Keratinocyte (primary cell): Measurements from ENCODE around the gene CLTC. TPM values are rescaled to one million over a fixed set of nuclear protein-coding genes. Genes with fewer than 3 reads are reported as not detected.

Experiments
- DNase-seq: peaks from one replicate; pipeline ENCODE4 v3.0.0-alpha.2; 2011; ENCODE audit warnings: low read depth, missing footprints, low spot score
- FAIRE-seq: peaks from 2 replicates; lab custom pipeline; 2011; peaks lifted over from hg19 to GRCh38; lab: Jason Lieb, UNC
- H2AFZ ChIP-seq: 2 replicates; pipeline ENCODE4 v1.6.0; 2012; ENCODE audit warnings: low read length, control low read depth, inconsistent platforms; ENCODE audit not compliant: control insufficient read depth
- H3K27ac ChIP-seq: 2 replicates; pipeline ENCODE4 v1.5.1; 2011; ENCODE audit warnings: low read length; ENCODE audit not compliant: control insufficient read depth, insufficient read depth
- H3K27me3 ChIP-seq: 3 replicates; pipeline ENCODE4 v1.6.0; 2011; ENCODE audit warnings: low read length; ENCODE audit not compliant: control insufficient read depth, insufficient read depth; ENCODE audit errors: extremely low read depth
- H3K36me3 ChIP-seq, 2 experiments: 2 replicates in 1 of 2; 3 replicates in 1 of 2; pipeline ENCODE4 v1.5.1; 2011; ENCODE audit warnings: low read length in 2 of 2, mild to moderate bottlenecking in 1 of 2; ENCODE audit not compliant: control insufficient read depth in 2 of 2, insufficient read depth in 2 of 2; ENCODE audit errors: extremely low read depth in 1 of 2
- H3K4me1 ChIP-seq: 3 replicates; pipeline ENCODE4 v1.5.1; 2011; ENCODE audit warnings: low read length; ENCODE audit not compliant: control insufficient read depth, insufficient read depth; ENCODE audit errors: extremely low read depth
- H3K4me2 ChIP-seq: 3 replicates; pipeline ENCODE4 v1.6.0; 2011; ENCODE audit warnings: low read depth, low read length; ENCODE audit not compliant: control insufficient read depth, insufficient read depth; ENCODE audit errors: extremely low read depth
- H3K4me3 ChIP-seq, 3 experiments: fragments of 200-600 bp in 1 of 3; sonication (generic) in 1 of 3; 2 replicates in 2 of 3; 3 replicates in 1 of 3; pipeline ENCODE4 v1.5.1; 2011 to 2016; ENCODE audit warnings: low read length in 3 of 3, mild to moderate bottlenecking in 3 of 3, control low read depth in 2 of 3, inconsistent platforms in 1 of 3, low read depth in 1 of 3, mixed read lengths in 1 of 3, mixed run types in 1 of 3, moderate library complexity in 1 of 3; ENCODE audit not compliant: control insufficient read depth in 2 of 3, insufficient read depth in 2 of 3; ENCODE audit errors: extremely low read depth in 1 of 3
- H3K79me2 ChIP-seq: 2 replicates; pipeline ENCODE4 v1.6.0; 2012; ENCODE audit warnings: low read length; ENCODE audit not compliant: control insufficient read depth, insufficient read depth
- H3K9ac ChIP-seq: 3 replicates; pipeline ENCODE4 v1.6.0; 2011; ENCODE audit warnings: low read length; ENCODE audit not compliant: control insufficient read depth, insufficient read depth; ENCODE audit errors: extremely low read depth
- H3K9me1 ChIP-seq: 3 replicates; pipeline ENCODE4 v1.6.0; 2011; ENCODE audit warnings: low read length; ENCODE audit not compliant: control insufficient read depth, insufficient read depth; ENCODE audit errors: extremely low read depth
- H3K9me3 ChIP-seq: 2 replicates; pipeline ENCODE4 v1.5.1; 2012; ENCODE audit warnings: low read depth, low read length; ENCODE audit not compliant: control insufficient read depth
- H4K20me1 ChIP-seq: 3 replicates; pipeline ENCODE4 v1.6.0; 2011; ENCODE audit warnings: low read length; ENCODE audit not compliant: control insufficient read depth, insufficient read depth; ENCODE audit errors: extremely low read depth
- EZH2 ChIP-seq: IDR thresholded peaks from one replicate; pipeline ENCODE4 v1.6.1; 2012; ENCODE audit warnings: inconsistent platforms, mild to moderate bottlenecking, low read length, moderate library complexity
- dilution Hi-C: fragments of 300-500 bp; cut with MboI; formaldehyde crosslinking; loops from one replicate; pipeline ENCODE4 v1.7.0; 2020; ENCODE audit warnings: low sequenced_read_pairs; ENCODE audit not compliant: extremely low pct_ligation_motif_present
- polyA plus RNA-seq, 5 experiments: library from polyadenylated mRNA; depleted of rRNA in 3 of 5; stranded (reverse) in 3 of 5; stranded (forward) in 1 of 5; unstranded in 1 of 5; fragments of >200 nt; gene quantifications; 1 replicate in 1 of 5; 2 replicates in 3 of 5; 3 replicates in 1 of 5; pipeline versions ENCODE4 v1.2.1 to v1.2.3, GENCODE V29; 2011 to 2012; ENCODE audit warnings: missing spikeins in 2 of 5, low read depth in 1 of 5, low replicate concordance in 1 of 5
- TF ChIP-seq, protein P1 (sequence below), 3 experiments: IDR thresholded peaks in 1 of 3; conservative IDR thresholded peaks in 1 of 3; optimal IDR thresholded peaks in 1 of 3; 2 replicates in 2 of 3; 3 replicates in 1 of 3; pipeline versions ENCODE3 to v1.5.1; 2011; ENCODE audit warnings: low read length in 3 of 3, mild to moderate bottlenecking in 3 of 3, moderate library complexity in 2 of 3, control low read depth in 1 of 3, inconsistent platforms in 1 of 3; ENCODE audit not compliant: insufficient read depth in 2 of 3; ENCODE audit errors: extremely low read depth in 1 of 3

Gene CLTC
- polyA plus RNA-seq, 1 donor (not counting 4 experiments of a cell fraction or from before 2014, with no cell fraction given): 209 TPM

- H3K79me2 ChIP-seq: peaks cover 10% of the 10 kb centered on the region
- no peak for FAIRE-seq
These were observed 114.5 kb downstream of the CLTC start for GRCh38 chr17:59734226-59734625.

DNA sequence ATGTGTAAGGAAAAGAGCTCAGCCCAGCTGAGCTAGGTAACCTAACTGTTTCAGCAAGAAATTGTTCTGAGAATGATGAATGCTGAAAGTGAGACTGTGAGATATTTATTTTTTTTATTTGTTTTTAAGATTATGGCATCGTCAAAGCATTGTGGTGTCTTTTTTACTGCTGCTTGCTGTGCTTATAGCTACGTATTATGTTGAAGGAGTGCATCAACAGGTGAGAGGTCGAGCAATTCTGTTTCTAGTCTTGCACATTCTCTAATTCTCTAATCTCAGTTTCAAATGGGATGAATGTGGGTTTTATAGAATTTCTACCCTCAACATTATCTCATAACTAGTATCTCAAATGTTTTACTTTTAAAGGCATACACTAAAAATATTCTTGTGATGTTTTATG lies 117.6 kb downstream of the CLTC start:
- H4K20me1 ChIP-seq: no peaks in the 10 kb centered on the region
- no peaks in the 10 kb centered on the region for H3K27me3 ChIP-seq
- H3K9me3 ChIP-seq: no peaks in the 10 kb centered on the region
- no peak overlapping the region for H3K27ac ChIP-seq
- no peak for DNase-seq
- dilution Hi-C loops: no loop called here
- no peaks in the 10 kb centered on the region for H3K9me1 ChIP-seq
- TF ChIP-seq, protein P1, sequence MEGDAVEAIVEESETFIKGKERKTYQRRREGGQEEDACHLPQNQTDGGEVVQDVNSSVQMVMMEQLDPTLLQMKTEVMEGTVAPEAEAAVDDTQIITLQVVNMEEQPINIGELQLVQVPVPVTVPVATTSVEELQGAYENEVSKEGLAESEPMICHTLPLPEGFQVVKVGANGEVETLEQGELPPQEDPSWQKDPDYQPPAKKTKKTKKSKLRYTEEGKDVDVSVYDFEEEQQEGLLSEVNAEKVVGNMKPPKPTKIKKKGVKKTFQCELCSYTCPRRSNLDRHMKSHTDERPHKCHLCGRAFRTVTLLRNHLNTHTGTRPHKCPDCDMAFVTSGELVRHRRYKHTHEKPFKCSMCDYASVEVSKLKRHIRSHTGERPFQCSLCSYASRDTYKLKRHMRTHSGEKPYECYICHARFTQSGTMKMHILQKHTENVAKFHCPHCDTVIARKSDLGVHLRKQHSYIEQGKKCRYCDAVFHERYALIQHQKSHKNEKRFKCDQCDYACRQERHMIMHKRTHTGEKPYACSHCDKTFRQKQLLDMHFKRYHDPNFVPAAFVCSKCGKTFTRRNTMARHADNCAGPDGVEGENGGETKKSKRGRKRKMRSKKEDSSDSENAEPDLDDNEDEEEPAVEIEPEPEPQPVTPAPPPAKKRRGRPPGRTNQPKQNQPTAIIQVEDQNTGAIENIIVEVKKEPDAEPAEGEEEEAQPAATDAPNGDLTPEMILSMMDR (optimal IDR thresholded peaks at IDR 0.05 in 1 of 3, IDR thresholded peaks at IDR 0.05 in 1 of 3, conservative IDR thresholded peaks at IDR 0.05 in 1 of 3; ENCODE audit: extremely low read depth in 1 of 3, insufficient read depth in 2 of 3, low read length in 3 of 3): no peak
- no peak for TF ChIP-seq EZH2
- no peak overlapping the region for H3K9ac ChIP-seq
- H2AFZ ChIP-seq: no peak overlapping the region
- peaks cover 3 to 7% of the 10 kb centered on the region in 2 experiments for H3K36me3 ChIP-seq
- H3K4me2 ChIP-seq: no peak overlapping the region
- H3K79me2 ChIP-seq: no peaks in the 10 kb centered on the region
- no peak for FAIRE-seq
- no peaks in the 10 kb centered on the region for H3K4me1 ChIP-seq
- H3K4me3 ChIP-seq: no peak overlapping the region

More at GRCh38 chr17:59734226-59734625, 114.5 kb downstream of the CLTC start:
- Histone ChIP-seq H3K4me2 (no peak overlapping the region), H3K27me3 (no peaks in the 10 kb centered on the region), H2AFZ (no peak overlapping the region), H4K20me1 (no peaks in the 10 kb centered on the region), H3K9ac (no peak overlapping the region), H3K4me1 (no peaks in the 10 kb centered on the region), H3K9me3 (no peaks in the 10 kb centered on the region), H3K9me1 (no peaks in the 10 kb centered on the region), H3K27ac (no peak overlapping the region), H3K4me3 (no peak overlapping the region), H3K36me3 (peaks cover 3 to 7% of the 10 kb centered on the region in 2 experiments)
- no peak for DNase-seq
- no peak for TF ChIP-seq EZH2
- TF ChIP-seq, protein P1 (optimal IDR thresholded peaks at IDR 0.05 in 1 of 3, IDR thresholded peaks at IDR 0.05 in 1 of 3, conservative IDR thresholded peaks at IDR 0.05 in 1 of 3; ENCODE audit: extremely low read depth in 1 of 3, insufficient read depth in 2 of 3, low read length in 3 of 3): no peak
- dilution Hi-C loops: no loop called here
